Measurements from ENCODE around the gene TRMT2B.
"Not testable (repeated sequence)": the region's sequence is repeated elsewhere in the genome, so short reads cannot be mapped to it uniquely, and the experiment has no call there.

Gene TRMT2B, protein sequence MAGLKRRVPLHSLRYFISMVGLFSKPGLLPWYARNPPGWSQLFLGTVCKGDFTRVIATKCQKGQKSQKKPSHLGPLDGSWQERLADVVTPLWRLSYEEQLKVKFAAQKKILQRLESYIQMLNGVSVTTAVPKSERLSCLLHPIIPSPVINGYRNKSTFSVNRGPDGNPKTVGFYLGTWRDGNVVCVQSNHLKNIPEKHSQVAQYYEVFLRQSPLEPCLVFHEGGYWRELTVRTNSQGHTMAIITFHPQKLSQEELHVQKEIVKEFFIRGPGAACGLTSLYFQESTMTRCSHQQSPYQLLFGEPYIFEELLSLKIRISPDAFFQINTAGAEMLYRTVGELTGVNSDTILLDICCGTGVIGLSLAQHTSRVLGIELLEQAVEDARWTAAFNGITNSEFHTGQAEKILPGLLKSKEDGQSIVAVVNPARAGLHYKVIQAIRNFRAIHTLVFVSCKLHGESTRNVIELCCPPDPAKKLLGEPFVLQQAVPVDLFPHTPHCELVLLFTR

DNA sequence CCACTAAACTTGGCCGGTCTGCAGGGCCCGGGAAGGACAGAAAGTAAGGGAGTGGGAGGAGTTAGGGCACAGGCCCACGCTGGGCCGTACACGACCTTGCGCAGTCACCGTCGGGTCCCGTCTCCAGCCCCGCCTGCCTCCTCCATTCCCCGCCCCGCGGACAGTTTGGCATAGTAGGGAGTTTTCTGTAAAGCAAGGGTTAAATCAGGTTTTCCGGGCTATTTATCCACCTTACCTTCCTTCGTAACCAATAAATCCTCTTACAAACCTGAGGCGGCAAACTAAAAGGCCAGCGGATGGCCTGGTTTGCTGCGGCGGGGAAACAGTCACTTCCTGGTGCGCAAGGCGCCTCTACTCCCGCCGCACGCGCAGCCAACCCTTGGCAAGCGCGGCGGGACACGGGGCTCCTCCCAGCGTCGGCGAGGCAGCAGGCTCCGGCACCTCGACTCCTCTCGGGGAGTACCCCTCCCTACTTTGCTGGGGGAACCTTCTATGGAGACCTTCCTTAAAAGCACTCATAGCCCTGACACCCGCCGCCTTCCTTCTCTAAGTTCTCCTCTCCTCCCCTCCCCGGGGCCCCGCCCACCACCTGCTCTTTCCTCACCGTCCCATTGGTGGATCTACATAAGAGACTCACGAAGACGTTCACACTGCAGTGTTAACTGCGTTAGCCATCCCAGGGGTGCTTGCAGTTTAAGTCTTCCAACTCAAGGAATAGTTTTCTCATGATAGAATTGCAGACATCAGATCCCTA is at the start of gene TRMT2B:
TSS of gene TRMT2B (minus strand) at position 563 of the 754 bp plus-strand sequence. CDS start 9,822 bp downstream, outside the sequence.
- DNase-seq, result peak; percentile 82

DNA sequence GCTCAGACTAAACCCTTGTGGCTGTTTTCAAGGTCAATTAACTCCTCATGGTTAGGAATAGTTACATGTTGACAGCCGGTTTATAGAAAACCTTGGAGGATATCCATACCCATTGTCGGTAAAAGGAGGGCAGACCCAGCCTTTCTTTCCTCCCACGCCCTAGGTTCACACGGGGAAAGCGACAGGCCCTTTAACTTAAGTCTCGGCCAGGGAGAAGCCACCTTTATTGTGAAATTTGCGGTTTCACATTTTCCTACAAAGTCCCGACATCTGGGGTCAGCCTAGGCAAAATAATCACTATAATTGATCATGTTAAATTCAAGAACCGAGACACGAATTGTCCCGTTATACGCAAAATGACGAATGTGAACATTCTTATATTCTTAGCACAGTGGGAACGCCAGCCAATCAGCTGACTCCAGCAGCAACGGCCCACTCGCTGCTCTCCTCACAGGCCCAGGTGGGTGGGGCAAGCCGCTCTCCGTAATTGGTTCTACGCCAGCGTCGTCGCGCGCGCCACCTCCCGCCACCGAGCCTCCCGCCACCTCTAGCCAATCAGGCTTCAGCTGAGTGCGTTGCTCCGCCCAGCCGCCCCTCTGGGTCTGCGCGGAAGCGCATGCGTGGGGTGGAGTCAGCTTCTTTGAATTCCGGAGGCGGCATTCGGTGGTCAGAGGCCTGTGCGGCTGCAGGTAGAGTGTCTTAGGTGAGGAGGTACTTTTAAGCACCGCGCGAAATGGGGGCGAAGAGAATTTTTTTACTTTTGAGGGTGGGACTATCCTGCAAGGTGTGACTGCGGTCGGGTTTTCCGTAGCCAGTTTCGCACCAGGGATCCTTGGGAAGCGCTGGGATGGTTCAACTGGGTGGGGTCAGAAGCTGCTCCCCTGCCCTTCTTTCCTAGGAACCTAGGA is 45.9 kb upstream of the TRMT2B start, which contains the start of gene CENPI:
TSS of gene CENPI (plus strand) at position 659 of the 908 bp plus-strand sequence. CDS start 2,867 bp downstream, outside the sequence.
- peak; percentile 89 for DNase-seq

GRCh38 chrX:101091817-101092216 is 39.9 kb upstream of the TRMT2B start:
- DNase-seq, result no peak

DNA sequence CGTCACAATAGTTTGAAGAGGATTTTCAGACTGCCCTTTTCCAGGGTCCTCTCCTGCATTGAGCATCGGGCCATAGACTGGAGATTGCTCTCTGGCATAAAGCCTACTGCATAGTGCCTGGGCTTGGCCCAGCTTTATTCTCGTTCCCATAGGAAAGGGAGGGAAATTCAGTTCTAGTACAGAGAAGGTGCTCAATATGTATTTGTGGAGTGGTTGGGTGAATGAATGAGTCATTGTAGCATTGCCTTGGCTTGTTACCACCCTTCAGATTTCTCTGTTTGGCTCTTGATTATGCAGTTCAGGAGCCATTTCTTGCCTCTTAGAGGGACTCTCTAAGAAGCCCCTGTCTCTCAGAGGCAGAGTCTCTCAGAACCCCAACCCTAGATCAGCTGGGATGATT is 29.3 kb upstream of the TRMT2B start:
- DNase-seq, result no peak

- no peak for DNase-seq
These were observed 28.6 kb upstream of the TRMT2B start for GRCh38 chrX:101080326-101081124.

- DNase-seq, result no peak
These were observed 27.9 kb upstream of the TRMT2B start for GRCh38 chrX:101079736-101080270.

DNA sequence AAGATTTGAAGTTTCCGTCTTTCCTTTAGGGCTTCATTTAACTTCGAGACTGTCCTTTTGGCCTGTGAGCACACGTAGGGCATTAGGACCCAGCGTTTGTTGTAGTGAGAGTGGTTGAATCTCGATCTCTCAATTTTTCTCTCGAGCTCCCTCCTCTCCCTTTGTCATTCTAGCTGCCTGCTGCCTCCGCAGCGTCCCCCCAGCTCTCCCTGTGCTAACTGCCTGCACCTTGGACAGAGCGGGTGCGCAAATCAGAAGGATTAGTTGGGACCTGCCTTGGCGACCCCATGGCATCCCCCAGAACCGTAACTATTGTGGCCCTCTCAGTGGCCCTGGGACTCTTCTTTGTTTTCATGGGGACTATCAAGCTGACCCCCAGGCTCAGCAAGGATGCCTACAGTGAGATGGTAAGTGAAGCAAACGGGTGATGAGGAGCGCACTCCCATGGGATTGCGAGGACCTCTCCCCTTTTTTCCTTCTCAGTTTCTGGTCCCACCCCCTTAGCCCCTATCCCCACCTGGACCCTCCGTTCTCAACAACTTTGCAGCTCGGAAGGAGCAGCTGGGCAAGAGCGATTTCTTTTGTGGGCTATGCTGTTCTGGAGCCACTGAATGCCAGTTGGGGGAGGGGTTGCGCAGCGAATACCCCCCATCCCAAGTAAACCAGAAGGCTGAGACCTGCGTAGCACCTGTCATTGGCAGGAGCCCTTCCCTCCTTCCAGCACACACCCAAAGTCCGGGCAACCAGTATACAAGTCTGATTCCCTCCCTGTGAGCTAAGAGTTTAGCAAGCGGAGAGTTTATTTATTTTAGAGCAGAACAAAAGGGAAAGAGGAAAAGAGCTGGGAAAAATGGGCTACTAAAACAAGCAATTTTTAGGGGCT is 27.0 kb upstream of the TRMT2B start, which contains the start of gene TMEM35A:
TSS of gene TMEM35A (plus strand) at position 164 of the 883 bp plus-strand sequence. CDS start at position 288, 124 bp downstream.
- DNase-seq, result no peak

- no peak for DNase-seq
These were observed 19.7 kb upstream of the TRMT2B start for GRCh38 chrX:101071582-101071981.

DNA sequence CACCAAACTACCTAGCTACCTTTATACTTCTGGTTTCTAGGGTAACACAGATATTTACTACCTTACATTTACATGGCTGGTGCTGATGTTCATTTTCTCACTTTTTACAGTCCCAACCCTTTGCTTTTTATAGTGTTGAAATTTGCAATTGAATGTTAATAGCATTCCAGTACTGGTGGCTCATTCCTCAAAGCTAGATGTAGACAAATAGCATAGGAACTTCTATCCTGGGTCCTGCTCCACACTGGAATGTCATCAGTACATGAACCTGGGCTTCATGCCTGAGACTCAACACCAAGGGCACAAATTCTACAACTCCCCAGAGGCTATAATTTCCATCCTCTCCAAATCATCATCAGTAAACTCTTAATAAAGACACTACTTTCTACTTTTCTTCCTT is 10.3 kb upstream of the TRMT2B start:
- no peak for DNase-seq

DNA sequence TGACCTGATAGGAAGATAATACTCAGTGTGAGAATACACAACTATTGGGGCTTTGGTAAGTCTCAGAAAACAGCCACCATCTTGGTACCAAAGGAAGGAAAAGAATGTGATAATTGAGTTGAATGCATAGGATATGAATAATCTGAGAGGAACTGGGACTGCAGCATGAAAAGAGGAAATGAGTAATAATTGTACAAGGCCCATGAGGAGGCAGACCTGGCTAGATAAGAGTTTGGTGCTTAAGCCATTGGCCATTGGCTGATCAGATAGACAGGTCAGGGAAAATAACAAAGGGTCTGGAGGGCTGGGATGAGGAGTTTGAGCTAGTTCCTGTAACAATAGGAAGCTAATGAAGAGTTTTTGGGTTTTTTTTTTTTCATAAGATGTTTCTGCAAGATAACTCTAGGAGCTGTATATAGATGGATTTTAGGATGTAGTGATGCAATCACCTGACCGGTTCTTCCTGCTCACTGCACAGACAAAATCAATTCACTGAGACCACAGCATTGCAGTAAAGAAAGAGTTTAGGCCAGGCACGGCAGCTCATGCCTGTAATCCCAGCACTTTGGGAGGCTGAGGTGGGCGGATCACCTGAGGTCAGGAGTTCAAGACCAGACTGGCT is 5.3 kb upstream of the TRMT2B start:
- DNase-seq, result no peak

DNA sequence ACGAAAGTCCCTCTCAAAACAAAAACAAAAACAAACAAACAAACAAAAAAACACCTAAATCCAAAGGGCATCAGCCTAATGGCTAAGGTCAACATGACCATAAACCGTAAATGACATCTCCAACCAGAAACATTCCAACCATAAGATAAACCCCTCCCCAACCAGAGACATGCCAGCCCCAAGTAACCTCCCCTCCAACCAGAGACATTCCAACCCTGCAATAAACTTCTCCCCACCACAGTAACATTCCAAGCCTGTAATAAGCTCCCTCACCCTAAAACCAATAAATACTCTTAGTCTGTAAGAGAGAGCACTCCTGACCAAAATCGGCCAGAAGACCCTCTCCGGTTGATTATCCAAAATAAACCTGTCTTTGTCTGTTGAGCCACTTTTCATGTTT is 4.6 kb upstream of the TRMT2B start:
- DNase-seq, result not testable (repeated sequence)

GRCh38 chrX:101051153-101051548 is 760 bp downstream of the TRMT2B start:
- no peak for DNase-seq

DNA sequence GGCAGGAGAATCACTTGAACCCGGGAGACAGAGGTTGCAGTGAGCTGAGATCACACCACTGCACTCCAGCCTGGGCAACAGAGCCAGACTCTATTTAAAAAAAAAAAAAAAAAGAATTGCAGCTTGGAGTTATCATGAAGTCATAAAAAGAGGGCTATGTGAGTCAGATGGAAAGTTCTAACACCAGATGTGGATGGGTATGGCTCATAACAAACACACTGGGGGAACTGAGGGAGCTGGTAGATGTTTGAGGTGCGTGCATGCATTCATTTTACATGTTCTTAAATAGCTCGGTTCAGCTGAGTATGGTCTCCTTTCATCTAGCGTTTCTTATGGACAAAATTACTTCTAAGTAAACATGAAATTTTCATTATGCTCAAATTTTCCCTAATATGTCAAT is 11.7 kb downstream of the TRMT2B start:
- no peak for DNase-seq

GRCh38 chrX:101037231-101037630 is 14.7 kb downstream of the TRMT2B start:
- DNase-seq, result no peak

DNA sequence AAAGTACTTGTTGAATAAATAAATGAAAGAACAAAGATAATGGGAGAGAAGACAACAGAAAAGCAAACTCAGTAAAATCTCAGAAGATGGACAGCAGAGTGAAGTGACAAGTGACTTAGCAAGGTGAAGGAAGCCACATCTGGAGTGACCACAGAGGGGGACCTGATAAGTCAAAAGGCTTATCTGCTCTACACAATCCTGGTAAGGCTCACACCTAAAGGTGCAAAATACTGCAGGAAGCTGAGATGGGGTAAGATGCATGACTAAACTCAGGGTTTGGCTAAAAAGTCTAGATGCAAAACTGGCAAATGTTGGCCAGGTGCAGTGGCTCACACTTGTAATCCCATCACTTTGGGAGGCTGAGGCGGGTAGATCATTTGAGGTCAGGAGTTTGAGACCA is 22.2 kb downstream of the TRMT2B start:
- DNase-seq, result no peak

DNA sequence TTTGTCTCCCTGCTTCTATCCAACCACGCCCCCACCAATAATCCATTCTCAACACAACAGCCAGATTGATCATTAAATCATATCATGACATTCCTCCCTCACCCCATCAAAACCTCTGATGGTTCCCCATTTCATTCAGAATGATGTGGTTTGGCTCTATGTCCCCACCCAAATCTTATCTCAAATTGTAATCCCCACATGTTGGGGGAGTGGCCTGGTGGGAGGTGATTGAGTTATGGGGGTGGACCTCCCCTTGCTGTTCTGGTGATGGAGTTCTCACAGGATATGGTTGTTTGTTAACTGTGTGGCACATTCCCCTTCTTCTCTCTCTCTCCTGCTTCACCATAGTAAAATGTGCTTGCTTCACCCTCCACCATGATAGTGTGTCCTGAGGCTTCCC is 23.3 kb downstream of the TRMT2B start:
- DNase-seq, result no peak

DNA sequence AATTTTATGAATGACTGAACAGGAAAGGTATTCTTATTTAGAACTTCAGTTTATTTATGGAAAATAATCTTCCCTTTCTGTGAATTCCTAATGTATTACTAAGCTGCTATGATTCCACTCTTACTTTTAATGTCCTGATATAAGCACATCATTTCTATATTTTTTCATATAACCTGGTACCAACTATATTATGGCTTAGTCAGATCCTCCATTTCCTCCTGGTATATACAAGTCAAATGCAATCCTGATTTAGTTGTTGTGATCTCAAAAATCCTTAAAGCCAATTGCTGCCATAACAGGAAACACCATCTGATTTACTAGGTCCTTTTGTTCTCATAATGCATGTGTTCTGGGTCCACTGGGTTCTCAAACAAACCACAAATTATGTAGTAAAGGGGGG is 26.8 kb downstream of the TRMT2B start:
- DNase-seq, result no peak

GRCh38 chrX:101022020-101022419 is 29.9 kb downstream of the TRMT2B start:
- no peak for DNase-seq

DNA sequence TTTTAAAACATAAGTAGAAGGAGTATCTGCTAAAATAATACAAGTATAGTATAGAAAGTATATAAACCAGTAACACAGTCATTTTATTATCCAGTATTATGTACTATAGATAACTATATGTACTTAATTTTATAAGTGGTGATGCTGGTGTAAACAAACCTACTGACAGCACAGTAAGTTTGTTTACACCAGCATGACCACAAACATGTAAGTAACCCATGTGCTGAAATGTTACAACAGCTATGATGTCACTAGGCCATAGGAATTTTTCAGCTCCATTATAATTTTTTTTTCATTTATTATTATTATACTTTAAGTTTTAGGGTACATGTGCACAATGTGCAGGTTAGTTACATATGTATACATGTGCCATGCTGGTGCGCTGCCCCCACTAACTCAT is 39.9 kb downstream of the TRMT2B start:
- not testable (repeated sequence) for DNase-seq

- DNase-seq, result no peak
These were observed 42.8 kb downstream of the TRMT2B start for GRCh38 chrX:101009090-101009489.
